ENCODE data around the gene FPR3. TPM values are rescaled to one million over a fixed set of nuclear protein-coding genes. Genes with fewer than 3 reads are reported as not detected.
A peak's percentile ranks its signal among the peaks of the same experiment; 100 is the strongest.

The FPR3 gene
- total and polyA plus RNA-seq, 2 experiments from 2014 or later: not detected

DNA sequence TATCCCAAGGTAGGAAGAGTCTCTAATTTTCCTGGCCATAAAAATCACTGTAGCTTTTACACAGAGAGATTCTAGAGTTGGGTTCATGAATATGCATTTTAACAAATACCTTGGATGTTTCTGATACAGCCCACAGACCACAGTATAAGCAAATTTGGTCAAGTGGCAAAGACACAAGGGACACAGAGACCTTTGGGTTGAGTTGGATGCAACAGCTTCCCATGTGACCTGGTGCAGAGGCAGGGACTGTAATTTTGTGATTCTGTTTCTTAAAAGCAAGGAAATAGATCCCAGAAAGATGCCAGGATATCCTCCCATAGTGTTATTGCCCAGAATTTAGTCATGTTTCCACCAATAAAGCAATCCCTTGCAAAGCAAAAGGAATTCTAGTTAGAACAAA lies 27.0 kb downstream of the FPR3 start:
- no peaks in the 10 kb centered on the region for H3K4me1 Mint-ChIP-seq
- peak overlapping the region; percentile 52; the same call in 1 of the 2 replicates for H2AFZ ChIP-seq
- no peak overlapping the region for H3K4me3 ChIP-seq
- no peak for TF ChIP-seq EZH2 (IDR thresholded peaks at IDR 0.05; ENCODE audit: low read depth, unreplicated experiment)
- no peak for TF ChIP-seq POLR2AphosphoS5 (IDR thresholded peaks at IDR 0.05; ENCODE audit: low read depth)
- no peak for TF ChIP-seq ZNF114 (CRISPR knock-in tag; IDR thresholded peaks at IDR 0.05)
- TF ChIP-seq CREB1 (CRISPR knock-in tag; IDR thresholded peaks at IDR 0.05; ENCODE audit: low read depth): no peak
- TF ChIP-seq ZNF331 (CRISPR knock-in tag; IDR thresholded peaks at IDR 0.05; ENCODE audit: low read depth): no peak
- no peak for TF ChIP-seq EZH2phosphoT487 (IDR thresholded peaks at IDR 0.05; ENCODE audit: unreplicated experiment)
- TF ChIP-seq, protein P1, sequence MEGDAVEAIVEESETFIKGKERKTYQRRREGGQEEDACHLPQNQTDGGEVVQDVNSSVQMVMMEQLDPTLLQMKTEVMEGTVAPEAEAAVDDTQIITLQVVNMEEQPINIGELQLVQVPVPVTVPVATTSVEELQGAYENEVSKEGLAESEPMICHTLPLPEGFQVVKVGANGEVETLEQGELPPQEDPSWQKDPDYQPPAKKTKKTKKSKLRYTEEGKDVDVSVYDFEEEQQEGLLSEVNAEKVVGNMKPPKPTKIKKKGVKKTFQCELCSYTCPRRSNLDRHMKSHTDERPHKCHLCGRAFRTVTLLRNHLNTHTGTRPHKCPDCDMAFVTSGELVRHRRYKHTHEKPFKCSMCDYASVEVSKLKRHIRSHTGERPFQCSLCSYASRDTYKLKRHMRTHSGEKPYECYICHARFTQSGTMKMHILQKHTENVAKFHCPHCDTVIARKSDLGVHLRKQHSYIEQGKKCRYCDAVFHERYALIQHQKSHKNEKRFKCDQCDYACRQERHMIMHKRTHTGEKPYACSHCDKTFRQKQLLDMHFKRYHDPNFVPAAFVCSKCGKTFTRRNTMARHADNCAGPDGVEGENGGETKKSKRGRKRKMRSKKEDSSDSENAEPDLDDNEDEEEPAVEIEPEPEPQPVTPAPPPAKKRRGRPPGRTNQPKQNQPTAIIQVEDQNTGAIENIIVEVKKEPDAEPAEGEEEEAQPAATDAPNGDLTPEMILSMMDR (conservative IDR thresholded peaks at IDR 0.05; ENCODE audit: low read depth in 2 of 2): no peak
- TF ChIP-seq, protein P2, sequence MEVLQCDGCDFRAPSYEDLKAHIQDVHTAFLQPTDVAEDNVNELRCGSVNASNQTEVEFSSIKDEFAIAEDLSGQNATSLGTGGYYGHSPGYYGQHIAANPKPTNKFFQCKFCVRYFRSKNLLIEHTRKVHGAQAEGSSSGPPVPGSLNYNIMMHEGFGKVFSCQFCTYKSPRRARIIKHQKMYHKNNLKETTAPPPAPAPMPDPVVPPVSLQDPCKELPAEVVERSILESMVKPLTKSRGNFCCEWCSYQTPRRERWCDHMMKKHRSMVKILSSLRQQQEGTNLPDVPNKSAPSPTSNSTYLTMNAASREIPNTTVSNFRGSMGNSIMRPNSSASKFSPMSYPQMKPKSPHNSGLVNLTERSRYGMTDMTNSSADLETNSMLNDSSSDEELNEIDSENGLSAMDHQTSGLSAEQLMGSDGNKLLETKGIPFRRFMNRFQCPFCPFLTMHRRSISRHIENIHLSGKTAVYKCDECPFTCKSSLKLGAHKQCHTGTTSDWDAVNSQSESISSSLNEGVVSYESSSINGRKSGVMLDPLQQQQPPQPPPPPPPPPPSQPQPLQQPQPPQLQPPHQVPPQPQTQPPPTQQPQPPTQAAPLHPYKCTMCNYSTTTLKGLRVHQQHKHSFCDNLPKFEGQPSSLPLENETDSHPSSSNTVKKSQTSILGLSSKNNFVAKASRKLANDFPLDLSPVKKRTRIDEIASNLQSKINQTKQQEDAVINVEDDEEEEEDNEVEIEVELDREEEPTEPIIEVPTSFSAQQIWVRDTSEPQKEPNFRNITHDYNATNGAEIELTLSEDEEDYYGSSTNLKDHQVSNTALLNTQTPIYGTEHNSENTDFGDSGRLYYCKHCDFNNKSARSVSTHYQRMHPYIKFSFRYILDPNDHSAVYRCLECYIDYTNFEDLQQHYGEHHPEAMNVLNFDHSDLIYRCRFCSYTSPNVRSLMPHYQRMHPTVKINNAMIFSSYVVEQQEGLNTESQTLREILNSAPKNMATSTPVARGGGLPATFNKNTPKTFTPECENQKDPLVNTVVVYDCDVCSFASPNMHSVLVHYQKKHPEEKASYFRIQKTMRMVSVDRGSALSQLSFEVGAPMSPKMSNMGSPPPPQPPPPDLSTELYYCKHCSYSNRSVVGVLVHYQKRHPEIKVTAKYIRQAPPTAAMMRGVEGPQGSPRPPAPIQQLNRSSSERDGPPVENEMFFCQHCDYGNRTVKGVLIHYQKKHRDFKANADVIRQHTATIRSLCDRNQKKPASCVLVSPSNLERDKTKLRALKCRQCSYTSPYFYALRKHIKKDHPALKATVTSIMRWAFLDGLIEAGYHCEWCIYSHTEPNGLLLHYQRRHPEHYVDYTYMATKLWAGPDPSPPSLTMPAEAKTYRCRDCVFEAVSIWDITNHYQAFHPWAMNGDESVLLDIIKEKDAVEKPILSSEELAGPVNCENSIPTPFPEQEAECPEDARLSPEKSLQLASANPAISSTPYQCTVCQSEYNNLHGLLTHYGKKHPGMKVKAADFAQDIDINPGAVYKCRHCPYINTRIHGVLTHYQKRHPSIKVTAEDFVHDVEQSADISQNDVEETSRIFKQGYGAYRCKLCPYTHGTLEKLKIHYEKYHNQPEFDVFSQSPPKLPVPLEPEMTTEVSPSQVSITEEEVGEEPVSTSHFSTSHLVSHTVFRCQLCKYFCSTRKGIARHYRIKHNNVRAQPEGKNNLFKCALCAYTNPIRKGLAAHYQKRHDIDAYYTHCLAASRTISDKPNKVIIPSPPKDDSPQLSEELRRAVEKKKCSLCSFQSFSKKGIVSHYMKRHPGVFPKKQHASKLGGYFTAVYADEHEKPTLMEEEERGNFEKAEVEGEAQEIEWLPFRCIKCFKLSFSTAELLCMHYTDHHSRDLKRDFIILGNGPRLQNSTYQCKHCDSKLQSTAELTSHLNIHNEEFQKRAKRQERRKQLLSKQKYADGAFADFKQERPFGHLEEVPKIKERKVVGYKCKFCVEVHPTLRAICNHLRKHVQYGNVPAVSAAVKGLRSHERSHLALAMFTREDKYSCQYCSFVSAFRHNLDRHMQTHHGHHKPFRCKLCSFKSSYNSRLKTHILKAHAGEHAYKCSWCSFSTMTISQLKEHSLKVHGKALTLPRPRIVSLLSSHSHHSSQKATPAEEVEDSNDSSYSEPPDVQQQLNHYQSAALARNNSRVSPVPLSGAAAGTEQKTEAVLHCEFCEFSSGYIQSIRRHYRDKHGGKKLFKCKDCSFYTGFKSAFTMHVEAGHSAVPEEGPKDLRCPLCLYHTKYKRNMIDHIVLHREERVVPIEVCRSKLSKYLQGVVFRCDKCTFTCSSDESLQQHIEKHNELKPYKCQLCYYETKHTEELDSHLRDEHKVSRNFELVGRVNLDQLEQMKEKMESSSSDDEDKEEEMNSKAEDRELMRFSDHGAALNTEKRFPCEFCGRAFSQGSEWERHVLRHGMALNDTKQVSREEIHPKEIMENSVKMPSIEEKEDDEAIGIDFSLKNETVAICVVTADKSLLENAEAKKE (CRISPR knock-in tag; IDR thresholded peaks at IDR 0.05): no peak
- peaks cover 30% of the 10 kb centered on the region; the same call in 2 of the 3 replicates for H3K36me3 Mint-ChIP-seq (ENCODE audit: low read depth)
- H3K27me3 ChIP-seq (ENCODE audit: insufficient read depth): no peaks in the 10 kb centered on the region
- H3K27ac ChIP-seq (ENCODE audit: low read depth): no peak overlapping the region
- no peaks in the 10 kb centered on the region for H3F3A ChIP-seq (replicated peaks; ENCODE audit: low read depth)
- peak overlapping the region; percentile 58; the same call in 1 of the 2 replicates for H3K4me2 ChIP-seq
- H3K4me3 Mint-ChIP-seq: no peak overlapping the region
- ATAC-seq (no peak), DNase-seq (ENCODE audit: low spot score) (no peak)
- H3K36me3 ChIP-seq (ENCODE audit: insufficient read depth): no peaks in the 10 kb centered on the region; the same call in 1 of the 2 replicates
- H4K20me1 ChIP-seq (replicated peaks; ENCODE audit: insufficient read depth): no peaks in the 10 kb centered on the region
- H3K27me3 Mint-ChIP-seq (ENCODE audit: insufficient read depth, low read depth, poor library complexity): peaks cover 3% of the 10 kb centered on the region
- H3K9me2 ChIP-seq (ENCODE audit: insufficient read depth): peaks cover 30% of the 10 kb centered on the region
- H3K79me2 ChIP-seq (replicated peaks; ENCODE audit: insufficient read depth): no peaks in the 10 kb centered on the region
- peaks cover 80% of the 10 kb centered on the region for H3K9me3 Mint-ChIP-seq
- no peak overlapping the region for H3K27ac Mint-ChIP-seq
- peaks cover 9% of the 10 kb centered on the region; the same call in 1 of the 2 replicates for H3K4me1 ChIP-seq (ENCODE audit: insufficient read depth)

Data from GM23338 (cell line).